Sigmoid colon (tissue), 7 donors: Measurements from ENCODE around the gene TIMP2. TPM values are rescaled to one million over a fixed set of nuclear protein-coding genes. Genes with fewer than 3 reads are reported as not detected.

Experiments used
- DNase-seq: peaks from one replicate; pipeline ENCODE4 v3.0.0-alpha.2; 2019
- H3K27ac ChIP-seq, 4 donors: fragments of 200-600 bp; sonication (generic); one replicate each; pipeline ENCODE4 v1.5.1; 2016 to 2019; ENCODE audit warnings: mild to moderate bottlenecking in 1 of 4
- H3K27me3 ChIP-seq, 3 donors: fragments of 200-600 bp; sonication (generic); one replicate each; pipeline ENCODE4 v1.5.1; 2019; ENCODE audit warnings: mild to moderate bottlenecking in 1 of 3
- H3K36me3 ChIP-seq, 4 donors: fragments of 200-600 bp; sonication (generic); one replicate each; pipeline ENCODE4 v1.5.1; 2016 to 2019
- H3K4me1 ChIP-seq, 4 donors: fragments of 200-600 bp; sonication (generic); one replicate each; pipeline ENCODE4 v1.5.1; 2017 to 2019
- H3K4me3 ChIP-seq, 4 donors: fragments of 200-600 bp; sonication (generic); one replicate each; pipeline ENCODE4 v1.5.1; 2017 to 2019; ENCODE audit warnings: mild to moderate bottlenecking in 2 of 4, moderate library complexity in 1 of 4
- H3K9me3 ChIP-seq, 4 donors: fragments of 200-600 bp in 3 of 4; sonication (generic) in 3 of 4; one replicate each; pipeline versions ENCODE4 v1.5.1 to v1.6.1; 2013 to 2019
- CTCF ChIP-seq, 4 experiments: fragments of 450-650 bp in 3 of 4; fragments of 200-600 bp in 1 of 4; IDR thresholded peaks; one replicate each; pipeline ENCODE4 v1.5.1; 2016 to 2019; ENCODE audit warnings: antibody characterized with exemption in 4 of 4, mild to moderate bottlenecking in 3 of 4, moderate library complexity in 2 of 4
- EP300 ChIP-seq, 4 donors: sonication (generic); formaldehyde crosslinking; IDR thresholded peaks; one replicate each; pipeline ENCODE4 v1.6.1; 2017; ENCODE audit warnings: antibody characterized with exemption in 4 of 4
- POLR2A ChIP-seq, 2 donors: fragments of 450-650 bp; IDR thresholded peaks; one replicate each; pipeline ENCODE4 v1.6.1; 2016; ENCODE audit warnings: antibody characterized with exemption in 2 of 2, mild to moderate bottlenecking in 2 of 2, moderate library complexity in 2 of 2
- POLR2AphosphoS5 ChIP-seq, 4 donors: sonication (generic); formaldehyde crosslinking; IDR thresholded peaks; one replicate each; pipeline ENCODE4 v1.6.1; 2017; ENCODE audit warnings: antibody characterized with exemption in 4 of 4
- WGBS, 2 donors: extraction: QIAGEN DNeasy Blood & Tissue Kit; methylation state at CpG; one replicate each; pipeline ENCODE4 v1.1.7; 2013; 5-methylcytosine and 5-hydroxymethylcytosine counted together
- intact Hi-C: fragments of 100-400 bp; cut with DNase I; formaldehyde crosslinking; loops from one replicate; pipeline ENCODE4 v1.15.1; 2023
- polyA plus RNA-seq, 3 donors: library from polyadenylated mRNA; stranded (reverse); fragments of 200-250 nt; gene quantifications; one replicate each; pipeline ENCODE4 v1.2.3, GENCODE V29; 2013
- total RNA-seq, 4 donors: library from RNA; depleted of rRNA; stranded (reverse); fragments of >200 nt; gene quantifications; one replicate each; pipeline ENCODE4 v1.1.0, GENCODE V29; 2016
- donor health status: healthy with polysubstance abuse.
- donor health status: Bipolar disorder and iron deficiency.
- donor health status: healthy.

TIMP2 gene
- total and polyA plus RNA-seq, 7 donors, result 16.4 to 227 (median 142) TPM

GRCh38 chr17:78808163-78808562 is 117.0 kb downstream of the TIMP2 start:
- no peak for TF ChIP-seq POLR2AphosphoS5 (IDR thresholded peaks at IDR 0.05)
- TF ChIP-seq POLR2A (IDR thresholded peaks at IDR 0.05), result no peak
- no peak for TF ChIP-seq CTCF (IDR thresholded peaks at IDR 0.05)
- TF ChIP-seq EP300 (IDR thresholded peaks at IDR 0.05), result no peak
- Histone ChIP-seq H3K27ac (no peak overlapping the region), H3K27me3 (no peaks in the 10 kb centered on the region), H3K36me3 (peaks cover 58 to 95% (median 73%) of the 10 kb centered on the region in 4 donors), H3K9me3 (no peaks in the 10 kb centered on the region), H3K4me1 (peaks cover 0 to 6% (median 1%) of the 10 kb centered on the region in 4 donors), H3K4me3 (no peak overlapping the region)
- intact Hi-C loops, result no loop called here
- 93 to 95% methylated on average over 4 of the region's 4 CpGs for WGBS, 2 donors
- DNase-seq, result no peak

- Histone ChIP-seq H3K4me1 (peaks cover 0 to 6% (median 0%) of the 10 kb centered on the region in 4 donors), H3K27me3 (no peaks in the 10 kb centered on the region), H3K27ac (no peak overlapping the region), H3K4me3 (no peak overlapping the region), H3K36me3 (peaks cover 56 to 95% (median 67%) of the 10 kb centered on the region in 4 donors), H3K9me3 (no peaks in the 10 kb centered on the region)
- no peak for DNase-seq
- intact Hi-C loops, result no loop called here
- TF ChIP-seq POLR2AphosphoS5 (IDR thresholded peaks at IDR 0.05) (no peak), POLR2A (IDR thresholded peaks at IDR 0.05) (no peak), CTCF (IDR thresholded peaks at IDR 0.05) (no peak), EP300 (IDR thresholded peaks at IDR 0.05) (no peak)
- 51 to 80% methylated on average over 9 of the region's 9 CpGs for WGBS, 2 donors
These were observed 118.7 kb downstream of the TIMP2 start for GRCh38 chr17:78806451-78806850.

GRCh38 chr17:78805301-78805700 is 119.9 kb downstream of the TIMP2 start:
- intact Hi-C loops, result no loop called here
- no peak for DNase-seq
- Histone ChIP-seq H3K36me3 (peaks cover 47 to 91% (median 57%) of the 10 kb centered on the region in 4 donors), H3K27me3 (no peaks in the 10 kb centered on the region), H3K4me3 (no peak overlapping the region), H3K9me3 (no peaks in the 10 kb centered on the region), H3K27ac (peak overlapping the region in 3 of 4 donors; percentile 32 to 53 (median 48)), H3K4me1 (peaks cover 0 to 6% (median 0%) of the 10 kb centered on the region in 4 donors)
- TF ChIP-seq EP300 (IDR thresholded peaks at IDR 0.05), result no peak
- TF ChIP-seq POLR2A (IDR thresholded peaks at IDR 0.05), result no peak
- TF ChIP-seq CTCF (IDR thresholded peaks at IDR 0.05), result no peak
- no peak for TF ChIP-seq POLR2AphosphoS5 (IDR thresholded peaks at IDR 0.05)
- 82 to 86% methylated on average over 14 of the region's 14 CpGs for WGBS, 2 donors

- Histone ChIP-seq H3K27ac (peak overlapping the region in 3 of 4 donors; percentile 32 to 53 (median 48)), H3K4me1 (peaks cover 0 to 6% (median 0%) of the 10 kb centered on the region in 4 donors), H3K4me3 (no peak overlapping the region), H3K36me3 (peaks cover 43 to 91% (median 52%) of the 10 kb centered on the region in 4 donors), H3K27me3 (no peaks in the 10 kb centered on the region), H3K9me3 (no peaks in the 10 kb centered on the region)
- WGBS, 2 donors, result 80% methylated on average over 11 of the region's 11 CpGs
- TF ChIP-seq POLR2A (IDR thresholded peaks at IDR 0.05), result no peak
- peak in 3 of 4 donors; percentile 6 to 43 (median 34) for TF ChIP-seq POLR2AphosphoS5 (IDR thresholded peaks at IDR 0.05)
- intact Hi-C loops, result no loop called here
- DNase-seq, result no peak
These were observed 120.4 kb downstream of the TIMP2 start for GRCh38 chr17:78804777-78805176.

- H3K4me1 ChIP-seq, result peaks cover 0 to 6% (median 0%) of the 10 kb centered on the region in 4 donors
- no peaks in the 10 kb centered on the region for H3K27me3 ChIP-seq
- peak overlapping the region in 2 of 4 donors; percentile 1 to 28 for H3K27ac ChIP-seq
- peaks cover 43 to 89% (median 52%) of the 10 kb centered on the region in 4 donors for H3K36me3 ChIP-seq
- TF ChIP-seq POLR2A (IDR thresholded peaks at IDR 0.05), result no peak
- intact Hi-C loops, result no loop called here
- DNase-seq, result no peak
- H3K9me3 ChIP-seq, result no peaks in the 10 kb centered on the region
- no peak overlapping the region for H3K4me3 ChIP-seq
- 69 to 85% methylated on average over 21 of the region's 21 CpGs for WGBS, 2 donors
These were observed 121.9 kb downstream of the TIMP2 start for GRCh38 chr17:78803186-78803845.

Other genes with a start within 250 kb of the TIMP2 start
- 10 to 100 TPM; 26.7 to 38.5 (median 35.2) TPM for gene CYTH1, start 143.1 kb downstream of the TIMP2 start, total RNA-seq
- 10 to 100 TPM; 56.5 to 83.8 (median 64.3) TPM for gene CYTH1, start 143.1 kb downstream of the TIMP2 start, polyA plus RNA-seq
- gene USP36, start 84.6 kb downstream of the TIMP2 start, total RNA-seq, result 10 to 100 TPM; 18.5 to 49.3 (median 35.9) TPM
- 10 to 100 TPM in 2 of 3 donors, 1 to 10 TPM in 1; 6.7 to 28.6 (median 13.8) TPM for gene USP36, start 84.6 kb downstream of the TIMP2 start, polyA plus RNA-seq
- 10 to 100 TPM in 1 of 4 donors, 1 to 10 TPM in 3; 1.3 to 13.8 (median 2.3) TPM for gene CEP295NL, start 22.2 kb downstream of the TIMP2 start, total RNA-seq
- gene CEP295NL, start 22.2 kb downstream of the TIMP2 start, polyA plus RNA-seq, result under 1 TPM in 1 of 3 donors, not detected in 2; 0.89 TPM
- gene LGALS3BP, start 54.5 kb upstream of the TIMP2 start, total RNA-seq, result 100 to 1,000 TPM; 134 to 277 (median 186) TPM
- 100 to 1,000 TPM in 2 of 3 donors, 10 to 100 TPM in 1; 92.5 to 415 (median 138) TPM for gene LGALS3BP, start 54.5 kb upstream of the TIMP2 start, polyA plus RNA-seq
- gene CANT1, start 84.4 kb upstream of the TIMP2 start, total RNA-seq, result 10 to 100 TPM; 11.1 to 19.1 (median 13.4) TPM
- gene CANT1, start 84.4 kb upstream of the TIMP2 start, polyA plus RNA-seq, result 100 to 1,000 TPM in 1 of 3 donors, 10 to 100 TPM in 2; 51.1 to 132 (median 60.3) TPM
- gene C1QTNF1, start 98.8 kb upstream of the TIMP2 start, total RNA-seq, result 10 to 100 TPM; 14.8 to 31.4 (median 26.2) TPM
- gene C1QTNF1, start 98.8 kb upstream of the TIMP2 start, polyA plus RNA-seq, result 10 to 100 TPM in 1 of 3 donors, 1 to 10 TPM in 2; 1.4 to 34.6 (median 4.8) TPM
- 10 to 100 TPM; 14.3 to 26.3 (median 14.4) TPM for gene ENGASE, start 149.4 kb upstream of the TIMP2 start, total RNA-seq
- 10 to 100 TPM in 2 of 3 donors, 1 to 10 TPM in 1; 7.2 to 55.9 (median 10.6) TPM for gene ENGASE, start 149.4 kb upstream of the TIMP2 start, polyA plus RNA-seq